B cell (primary cell): ENCODE data around the gene ALPL. TPM values are rescaled to one million over a fixed set of nuclear protein-coding genes. Genes with fewer than 3 reads are reported as not detected.

Experiments
- ATAC-seq: fragments of 200-7000 bp; cut with Tn5 transposase; one replicate; pipeline ENCODE4 v1.10.0; 2021; ENCODE audit warnings: low read depth, mild to moderate bottlenecking, moderate number of reproducible peaks, moderate library complexity
- CTCF ChIA-PET: fragments of 350-600 bp; sonication (Branson Sonifier 250); formaldehyde crosslinking; loops from one replicate; lab custom pipeline; 2021; ENCODE audit warnings: antibody characterized with exemption, inconsistent platforms; lab: Charles Lee
- POLR2A ChIA-PET: fragments of 350-600 bp; sonication (Branson Sonifier 250); formaldehyde crosslinking; loops from one replicate; lab custom pipeline; 2021; ENCODE audit warnings: antibody characterized with exemption; lab: Charles Lee
- DNase-seq: peaks from one replicate; pipeline ENCODE4 v3.0.0; 2013
- H2AFZ ChIP-seq: 2 replicates; pipeline ENCODE4 v1.6.1; 2012; ENCODE audit warnings: mild to moderate bottlenecking, low read depth, low read length; ENCODE audit not compliant: insufficient read depth, poor library complexity, severe bottlenecking
- H3K27ac ChIP-seq, 2 donors: 1 replicate in 1 of 2; 2 replicates in 1 of 2; pipeline ENCODE4 v1.5.1; 2012 to 2013; ENCODE audit warnings: low read length in 2 of 2, mild to moderate bottlenecking in 2 of 2, moderate library complexity in 1 of 2
- H3K27me3 ChIP-seq, 4 experiments: fragments of 200-600 bp in 1 of 4; sonication (generic) in 1 of 4; replicated peaks in 1 of 4; 1 replicate in 2 of 4; 2 replicates in 2 of 4; pipeline versions ENCODE4 v1.6.1 to v1.7.0; 2013 to 2016; ENCODE audit warnings: low read length in 3 of 4, mild to moderate bottlenecking in 2 of 4, mixed read lengths in 1 of 4, moderate library complexity in 1 of 4; ENCODE audit not compliant: insufficient read depth in 4 of 4, control insufficient read depth in 3 of 4; ENCODE audit errors: control extremely low read depth in 1 of 4
- H3K36me3 ChIP-seq, 2 experiments: replicated peaks in 1 of 2; 1 replicate in 1 of 2; 2 replicates in 1 of 2; pipeline versions ENCODE4 v1.6.1 to v1.7.1; 2013; ENCODE audit warnings: low read length in 1 of 2; ENCODE audit not compliant: insufficient read depth in 2 of 2, control insufficient read depth in 1 of 2; ENCODE audit errors: control extremely low read depth in 1 of 2, extremely low read depth in 1 of 2
- H3K4me1 ChIP-seq, 2 donors: fragments of 200-600 bp in 1 of 2; sonication (generic) in 1 of 2; 1 replicate in 1 of 2; 2 replicates in 1 of 2; pipeline versions ENCODE4 v1.5.1 to v1.6.1; 2013 to 2017; ENCODE audit warnings: low read length in 2 of 2; ENCODE audit not compliant: control insufficient read depth in 2 of 2, insufficient read depth in 2 of 2
- H3K4me2 ChIP-seq: replicated peaks from 2 replicates; pipeline ENCODE3; 2012; ENCODE audit warnings: mild to moderate bottlenecking, low read depth, low read length; ENCODE audit not compliant: poor library complexity, severe bottlenecking
- H3K4me3 ChIP-seq, 5 experiments: fragments of 200-600 bp in 1 of 5; sonication (generic) in 1 of 5; 1 replicate in 3 of 5; 2 replicates in 2 of 5; pipeline versions ENCODE4 v1.5.1 to v1.7.0; 2011 to 2016; ENCODE audit warnings: low read length in 4 of 5, mild to moderate bottlenecking in 4 of 5, low read depth in 2 of 5, control low read depth in 1 of 5, moderate library complexity in 1 of 5; ENCODE audit not compliant: insufficient read depth in 1 of 5; ENCODE audit errors: control extremely low read depth in 1 of 5, extremely low read depth in 1 of 5
- H3K79me2 ChIP-seq: fragments of 200-600 bp; sonication (generic); one replicate; pipeline ENCODE4 v1.6.0; 2016; ENCODE audit warnings: low read length; ENCODE audit not compliant: control insufficient read depth, insufficient read depth
- H3K9ac ChIP-seq: fragments of 200-600 bp; sonication (generic); 2 replicates; pipeline ENCODE4 v1.6.1; 2017; ENCODE audit warnings: mild to moderate bottlenecking, low read length, moderate library complexity
- H3K9me3 ChIP-seq, 3 donors: one replicate each; pipeline versions ENCODE4 v1.6.1 to v1.7.1; 2013; ENCODE audit warnings: low read length in 2 of 3; ENCODE audit not compliant: control insufficient read depth in 2 of 3, insufficient read depth in 1 of 3; ENCODE audit errors: control extremely low read depth in 1 of 3
- H4K20me1 ChIP-seq: 2 replicates; pipeline ENCODE4 v1.6.0; 2012; ENCODE audit warnings: mild to moderate bottlenecking, low read length; ENCODE audit not compliant: insufficient read depth, control insufficient read depth, poor library complexity, severe bottlenecking
- H3K27ac Mint-ChIP-seq: one replicate; pipeline ENCODE4 v1.8.0; 2021; ENCODE audit warnings: mixed read lengths
- H3K27me3 Mint-ChIP-seq: one replicate; pipeline ENCODE4 v1.8.0; 2021; ENCODE audit warnings: mixed read lengths
- H3K4me1 Mint-ChIP-seq: one replicate; pipeline ENCODE4 v1.8.0; 2021; ENCODE audit warnings: mixed read lengths
- H3K4me3 Mint-ChIP-seq: one replicate; pipeline ENCODE4 v1.8.0; 2021; ENCODE audit warnings: mixed read lengths
- H3K9me3 Mint-ChIP-seq: one replicate; pipeline ENCODE4 v1.8.0; 2022; ENCODE audit warnings: mixed read lengths; ENCODE audit not compliant: insufficient read depth
- CTCF ChIP-seq: fragments of 200-600 bp; IDR thresholded peaks from one replicate; pipeline ENCODE4 v1.8.0; 2022; ENCODE audit warnings: antibody characterized with exemption, mild to moderate bottlenecking
- EZH2 ChIP-seq: IDR thresholded peaks from 2 replicates; pipeline ENCODE4 v1.6.1; 2012; ENCODE audit warnings: borderline replicate concordance, low read depth, mild to moderate bottlenecking, moderate library complexity, low read length; ENCODE audit not compliant: insufficient read depth, poor library complexity, severe bottlenecking
- WGBS: methylation state at CpG from one replicate; pipeline ENCODE4 v1.1.5; 2013; ENCODE audit warnings: missing lambda C conversion rate; ENCODE audit not compliant: insufficient coverage; 5-methylcytosine and 5-hydroxymethylcytosine counted together
- intact Hi-C: fragments of 100-400 bp; cut with micrococcal nuclease; formaldehyde crosslinking; loops from one replicate; pipeline ENCODE4 v1.10.0; 2022
- polyA plus RNA-seq: library from polyadenylated mRNA; depleted of rRNA; stranded (reverse); fragments of >200 nt; gene quantifications from 2 replicates; pipeline ENCODE4 v1.2.3, GENCODE V29; 2012
- total RNA-seq, 2 donors: library from RNA; stranded (reverse); fragments of 120-200 nt in 1 of 2; gene quantifications; 1 replicate in 1 of 2; 2 replicates in 1 of 2; pipeline versions ENCODE4 v1.2.3 to v1.2.4, GENCODE V29; 2013 to 2022

ALPL gene
- total and polyA plus RNA-seq, 2 donors (not counting 1 experiment from before 2014, with no cell fraction given), result 1.6 to 12.2 TPM

- Mint-ChIP-seq H3K27ac (no peak overlapping the region), H3K4me1 (no peaks in the 10 kb centered on the region), H3K4me3 (no peak overlapping the region), H3K9me3 (no peaks in the 10 kb centered on the region), H3K27me3 (peaks cover 8% of the 10 kb centered on the region)
- intact Hi-C loops, result no loop called here
- Histone ChIP-seq H3K27ac (no peak overlapping the region), H3K27me3 (peaks cover 0 to 3% (median 0%) of the 10 kb centered on the region in 4 experiments), H3K4me1 (no peaks in the 10 kb centered on the region), H2AFZ (no peak overlapping the region), H3K9ac (no peak overlapping the region), H3K9me3 (peaks cover 0 to 7% (median 1%) of the 10 kb centered on the region in 3 donors), H3K4me3 (no peak overlapping the region), H3K79me2 (no peaks in the 10 kb centered on the region), H4K20me1 (no peaks in the 10 kb centered on the region), H3K36me3 (no peaks in the 10 kb centered on the region), H3K4me2 (no peak overlapping the region)
- no peak for TF ChIP-seq CTCF
- no peak for TF ChIP-seq EZH2
- ATAC-seq (no peak), DNase-seq (no peak)
- no CpG with 5 or more reads among the region's 1 CpG for whole genome bisulfite sequencing
- ChIA-PET POLR2A (no interaction called here), CTCF (no interaction called here)
Measured at GRCh38 chr1:21496063-21496462, 13.2 kb upstream of the ALPL start.

- Histone ChIP-seq H3K9ac (no peak overlapping the region), H3K4me3 (no peak overlapping the region), H4K20me1 (no peaks in the 10 kb centered on the region), H3K4me2 (no peak overlapping the region), H2AFZ (no peak overlapping the region), H3K36me3 (no peaks in the 10 kb centered on the region), H3K79me2 (no peaks in the 10 kb centered on the region), H3K27me3 (peaks cover 0 to 3% (median 0%) of the 10 kb centered on the region in 4 experiments), H3K9me3 (peaks cover 0 to 6% (median 1%) of the 10 kb centered on the region in 3 donors), H3K4me1 (no peaks in the 10 kb centered on the region), H3K27ac (no peak overlapping the region)
- Mint-ChIP-seq H3K27ac (no peak overlapping the region), H3K4me3 (no peak overlapping the region), H3K27me3 (peaks cover 8% of the 10 kb centered on the region), H3K4me1 (no peaks in the 10 kb centered on the region), H3K9me3 (no peaks in the 10 kb centered on the region)
- TF ChIP-seq CTCF (no peak), EZH2 (no peak)
- 78% methylated on average over 3 of the region's 3 CpGs for WGBS
- DNase-seq (no peak), ATAC-seq (no peak)
- CTCF ChIA-PET, result no interaction called here
- POLR2A ChIA-PET, result no interaction called here
- intact Hi-C loops, result no loop called here
Measured at GRCh38 chr1:21496886-21497285, 12.3 kb upstream of the ALPL start.
